Effector CD4-positive, alpha-beta T cell (primary cell): Measurements from ENCODE around the gene ANKDD1A.
A peak's percentile ranks its signal among the peaks of the same experiment; 100 is the strongest.

Experiments used
- DNase-seq: peaks from one replicate; pipeline ENCODE4 v3.0.0-alpha.2; 2020

ANKDD1A gene

GRCh38 chr15:64981812-64982431 is 70.2 kb downstream of the ANKDD1A start:
- no peak for DNase-seq

- DNase-seq = no peak
These were observed 70.8 kb downstream of the ANKDD1A start for GRCh38 chr15:64982472-64982871.

DNA sequence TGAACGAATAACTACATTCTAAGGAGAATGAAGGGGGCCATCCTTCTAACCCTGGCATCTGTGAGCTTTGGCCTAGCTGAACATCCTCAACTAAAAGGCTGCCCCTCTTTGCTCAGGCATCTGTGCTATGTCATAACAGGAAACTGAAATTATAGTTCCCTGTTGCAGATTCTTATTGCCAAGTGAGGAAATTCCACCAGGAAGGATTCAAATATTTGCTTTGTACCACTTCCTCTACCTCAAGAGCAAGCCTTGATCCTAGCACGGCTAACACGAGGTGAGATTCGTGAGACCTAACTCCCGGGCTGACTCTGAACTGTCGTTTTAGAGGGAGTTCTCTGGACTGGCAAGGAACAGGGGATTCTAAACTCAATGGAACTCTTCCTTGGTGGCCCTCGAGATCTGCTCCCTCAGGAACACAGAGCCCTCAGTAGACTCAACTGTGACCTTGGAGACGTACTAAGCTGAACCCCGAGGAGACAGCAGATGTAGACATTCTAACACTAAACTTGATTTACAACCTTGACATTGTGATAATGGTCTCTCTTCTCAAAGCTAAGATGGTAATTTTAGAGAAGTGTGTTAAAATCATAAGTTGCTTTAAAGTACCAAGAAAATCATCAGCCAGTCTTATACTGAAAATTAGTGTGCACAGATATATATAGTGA is 73.8 kb downstream of the ANKDD1A start:
- DNase-seq = no peak

- no peak for DNase-seq
These were observed 75.4 kb downstream of the ANKDD1A start for GRCh38 chr15:64987136-64987535.

DNA sequence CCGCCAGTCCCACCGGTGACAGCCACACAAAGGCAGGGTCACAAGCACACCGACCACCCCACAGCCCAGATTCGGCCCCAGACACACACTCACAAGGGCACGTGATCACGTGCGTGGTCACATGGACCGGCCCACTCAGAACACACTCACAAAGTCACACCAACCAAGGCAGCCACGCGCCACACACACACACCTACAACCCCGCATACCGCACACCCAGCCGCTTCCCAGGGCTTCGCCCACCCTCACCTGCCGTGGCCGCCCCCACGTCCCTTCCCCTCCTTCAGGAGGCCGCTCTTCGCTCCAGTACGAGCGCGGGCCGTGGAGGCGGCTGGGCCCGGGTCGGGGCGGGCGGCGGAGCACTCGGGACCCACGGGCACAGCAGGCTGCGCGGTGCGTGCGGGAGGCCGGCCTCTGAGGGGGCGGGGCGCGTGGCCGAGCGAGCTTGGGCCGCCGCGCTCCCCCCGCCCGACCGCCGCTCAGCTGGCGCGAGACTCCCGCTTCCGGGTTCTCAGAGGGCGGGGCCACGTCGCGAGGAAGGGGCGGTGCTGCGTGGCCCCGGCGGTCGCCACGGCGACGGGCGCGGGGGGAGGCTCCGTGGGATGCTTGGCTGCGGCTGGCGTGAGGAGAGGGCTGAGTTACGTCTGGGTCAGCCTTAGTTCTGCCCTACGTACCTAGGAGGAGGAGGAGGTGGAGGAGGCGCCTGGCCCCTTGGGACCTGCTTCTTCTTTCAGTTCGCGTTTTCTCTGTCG is 77.9 kb downstream of the ANKDD1A start, which contains the start of gene SPG21:
SPG21 (minus strand) TSS at position 499 of the 752 bp plus-strand sequence. CDS start 6,345 bp downstream, outside the sequence.
- peak; percentile 87 for DNase-seq

GRCh38 chr15:64990168-64990470 is 78.4 kb downstream of the ANKDD1A start:
- no peak for DNase-seq

DNA sequence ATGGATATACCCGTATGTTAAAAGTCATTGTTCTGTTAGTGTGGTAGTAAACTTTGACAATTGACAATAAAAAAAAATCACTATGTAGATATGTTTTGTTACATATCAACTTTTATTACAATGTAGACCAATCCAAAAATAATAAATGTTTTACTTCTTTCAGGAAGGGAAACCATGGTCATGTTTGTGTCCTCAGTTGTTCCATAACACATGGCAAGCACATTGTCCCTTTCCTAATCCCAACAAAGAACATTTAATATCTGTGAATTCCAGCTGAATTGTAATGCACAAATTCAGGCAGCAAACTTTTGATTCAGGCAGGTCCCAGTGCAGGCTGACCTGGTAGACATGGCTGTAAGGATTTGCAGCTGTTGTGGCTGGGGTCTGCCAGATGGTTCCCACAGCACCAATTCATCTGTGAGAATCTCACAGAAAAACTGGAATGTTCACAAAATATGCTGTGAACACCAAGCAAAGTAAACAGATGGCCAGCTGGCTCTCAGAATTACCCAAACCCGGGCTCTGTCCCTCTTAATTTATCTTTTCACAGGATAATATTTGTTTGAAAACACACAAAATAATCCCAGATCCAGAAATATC is 79.9 kb downstream of the ANKDD1A start:
- DNase-seq = no peak

GRCh38 chr15:64993290-64993689 is 81.6 kb downstream of the ANKDD1A start:
- no peak for DNase-seq

GRCh38 chr15:64997066-64997465 is 85.4 kb downstream of the ANKDD1A start:
- no peak for DNase-seq

DNA sequence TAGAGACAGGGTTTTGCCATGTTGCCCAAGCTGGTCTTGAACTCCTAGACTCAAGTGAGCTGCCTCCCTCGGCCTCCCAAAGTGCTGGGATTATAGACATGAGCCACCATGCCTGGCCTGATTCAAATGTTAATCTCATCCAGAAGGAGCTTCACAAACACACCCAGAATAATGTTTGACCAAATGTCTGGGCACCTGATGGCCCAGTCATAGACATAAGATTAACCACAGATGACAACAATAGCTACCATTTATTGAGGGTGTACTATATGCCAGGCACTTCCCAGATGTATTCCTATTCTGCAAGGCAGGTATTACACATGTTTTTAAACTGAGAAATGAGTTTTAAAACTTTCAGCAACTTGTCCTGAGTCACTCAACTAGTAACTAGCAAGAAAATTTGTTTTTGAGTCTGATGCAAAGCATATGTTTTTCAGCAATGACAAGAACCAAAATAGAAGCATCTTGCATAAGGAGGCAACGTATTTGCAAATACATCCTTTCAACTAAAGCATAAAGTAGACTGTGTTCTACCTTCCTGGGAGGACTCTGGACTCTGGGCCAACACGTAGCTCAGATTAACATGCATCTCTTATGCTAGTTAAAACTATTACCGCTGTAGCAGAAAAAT is 86.2 kb downstream of the ANKDD1A start:
- no peak for DNase-seq

GRCh38 chr15:65004993-65005392 is 93.3 kb downstream of the ANKDD1A start:
- no peak for DNase-seq

DNA sequence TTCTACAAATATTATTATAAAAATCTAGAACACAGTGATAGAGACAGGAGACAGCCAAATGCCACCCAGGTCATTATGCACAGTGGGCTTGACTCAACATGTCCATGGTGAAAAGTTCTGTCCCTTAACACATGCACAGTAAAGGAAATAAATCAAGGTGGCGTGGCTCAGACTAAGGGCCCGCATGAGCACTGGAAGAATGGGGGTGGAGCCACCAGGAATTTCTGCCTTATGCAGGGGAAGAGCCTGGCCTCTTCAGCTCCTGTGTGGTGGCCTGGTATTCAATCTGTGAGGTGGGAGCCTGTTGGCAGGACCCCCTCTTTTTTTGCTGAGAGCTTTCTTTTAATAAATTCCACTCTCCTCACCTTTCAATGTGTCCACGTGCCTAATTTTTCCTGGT is 95.2 kb downstream of the ANKDD1A start:
- DNase-seq = no peak
